ENCODE measurements around the gene TRPC4AP.

TRPC4AP gene

DNA sequence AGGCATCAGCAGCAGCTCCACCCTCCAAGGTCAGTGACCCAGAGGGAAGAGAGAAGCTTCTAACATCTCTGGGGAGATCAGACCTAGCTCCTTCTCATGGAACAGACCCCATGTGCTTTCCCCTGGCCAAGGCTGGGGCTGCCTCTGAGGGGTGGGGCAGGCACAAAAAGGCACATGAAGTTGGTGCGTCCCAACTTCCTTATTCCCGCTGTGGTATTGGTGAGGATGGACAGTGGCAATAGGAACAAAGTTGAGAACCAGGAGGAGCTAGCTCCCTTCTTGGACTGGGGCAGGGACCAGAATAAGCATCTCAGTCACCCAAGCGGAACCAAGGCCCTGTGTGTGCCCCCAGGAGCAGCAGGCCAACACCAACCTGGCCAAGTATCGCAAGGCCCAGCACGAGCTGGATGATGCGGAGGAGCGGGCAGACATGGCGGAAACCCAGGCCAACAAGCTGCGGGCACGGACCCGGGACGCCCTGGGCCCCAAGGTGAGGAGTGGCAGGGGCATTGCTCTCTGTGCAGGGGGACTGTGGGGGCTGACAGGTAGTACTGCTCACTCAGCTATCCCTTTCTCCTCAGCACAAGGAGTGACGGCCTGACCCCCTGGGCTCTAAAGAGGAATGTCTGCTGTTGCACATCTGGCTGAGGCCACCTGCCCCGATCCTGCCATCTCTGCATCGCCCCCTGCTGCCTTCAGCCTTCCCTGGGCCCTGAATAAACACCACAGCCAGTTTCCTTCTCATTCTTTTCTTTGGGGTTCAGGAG is 90.8 kb downstream of the TRPC4AP start:
- DNase-seq (ENCODE audit: low read depth), result no peak

DNA sequence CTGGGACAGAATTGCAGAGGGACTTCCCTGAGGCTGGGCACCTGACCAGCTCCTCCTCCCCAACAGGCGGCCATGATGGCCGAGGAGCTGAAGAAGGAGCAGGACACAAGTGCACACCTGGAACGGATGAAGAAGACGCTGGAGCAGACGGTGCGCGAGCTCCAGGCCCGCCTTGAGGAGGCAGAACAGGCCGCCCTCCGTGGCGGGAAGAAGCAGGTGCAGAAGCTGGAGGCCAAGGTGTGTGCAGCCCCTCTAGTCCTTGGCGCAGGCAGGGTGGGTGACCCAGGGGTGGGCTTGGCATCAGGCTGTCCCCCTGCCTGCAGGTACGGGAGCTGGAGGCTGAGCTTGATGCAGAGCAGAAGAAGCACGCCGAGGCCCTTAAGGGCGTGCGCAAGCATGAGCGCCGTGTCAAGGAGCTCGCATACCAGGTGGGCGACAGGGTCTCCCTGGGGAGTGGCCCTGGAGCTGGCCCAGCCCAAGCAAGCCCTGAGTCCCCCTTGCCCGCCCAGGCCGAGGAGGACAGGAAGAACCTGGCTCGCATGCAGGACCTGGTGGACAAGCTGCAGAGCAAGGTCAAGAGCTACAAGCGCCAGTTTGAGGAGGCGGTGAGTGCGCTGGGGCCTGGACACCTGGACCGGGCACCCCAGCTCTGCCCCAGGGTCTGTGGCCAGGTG is 91.5 kb downstream of the TRPC4AP start:
- no peak for DNase-seq (ENCODE audit: low read depth)

DNA sequence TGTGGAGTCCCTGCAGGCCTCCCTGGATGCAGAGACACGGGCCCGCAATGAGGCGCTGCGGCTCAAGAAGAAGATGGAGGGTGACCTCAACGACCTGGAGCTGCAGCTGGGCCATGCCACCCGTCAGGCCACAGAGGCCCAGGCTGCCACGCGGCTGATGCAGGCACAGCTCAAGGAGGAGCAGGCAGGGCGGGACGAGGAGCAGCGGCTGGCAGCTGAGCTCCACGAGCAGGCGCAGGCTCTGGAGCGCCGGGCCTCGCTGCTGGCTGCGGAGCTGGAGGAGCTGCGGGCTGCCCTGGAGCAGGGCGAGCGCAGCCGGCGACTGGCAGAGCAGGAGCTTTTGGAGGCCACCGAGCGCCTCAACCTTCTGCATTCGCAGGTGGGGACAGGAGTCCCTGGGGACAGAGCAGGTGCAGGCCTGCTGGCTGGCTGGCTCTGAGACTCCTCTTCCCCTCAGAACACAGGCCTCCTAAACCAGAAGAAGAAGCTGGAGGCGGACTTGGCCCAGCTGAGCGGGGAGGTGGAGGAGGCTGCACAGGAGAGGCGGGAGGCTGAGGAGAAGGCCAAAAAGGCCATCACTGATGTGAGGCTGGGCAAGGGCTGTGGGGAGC is 92.2 kb downstream of the TRPC4AP start:
- DNase-seq (ENCODE audit: low read depth), result no peak

GRCh38 chr20:34999782-35000181 is 92.8 kb downstream of the TRPC4AP start:
- no peak for DNase-seq (ENCODE audit: low read depth)

- no peak for DNase-seq (ENCODE audit: low read depth)
These were observed 93.6 kb downstream of the TRPC4AP start for GRCh38 chr20:34999021-34999451.

- no peak for DNase-seq (ENCODE audit: low read depth)
These were observed 94.2 kb downstream of the TRPC4AP start for GRCh38 chr20:34998331-34998950.

GRCh38 chr20:34997774-34998173 is 94.8 kb downstream of the TRPC4AP start:
- DNase-seq (ENCODE audit: low read depth), result no peak

DNA sequence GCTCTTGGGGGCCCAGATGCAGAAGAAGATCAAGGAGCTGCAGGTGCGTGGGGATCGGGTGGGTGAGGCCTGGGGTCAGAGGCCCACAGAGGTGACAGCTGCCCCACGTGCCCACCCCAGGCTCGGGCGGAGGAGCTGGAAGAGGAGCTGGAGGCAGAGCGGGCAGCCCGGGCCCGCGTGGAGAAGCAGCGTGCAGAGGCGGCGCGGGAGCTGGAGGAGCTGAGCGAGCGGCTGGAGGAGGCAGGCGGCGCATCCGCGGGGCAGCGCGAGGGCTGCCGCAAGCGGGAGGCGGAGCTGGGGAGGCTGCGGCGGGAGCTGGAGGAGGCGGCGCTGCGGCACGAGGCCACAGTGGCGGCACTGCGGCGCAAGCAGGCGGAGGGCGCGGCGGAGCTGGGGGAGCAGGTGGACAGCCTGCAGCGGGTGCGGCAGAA is 95.5 kb downstream of the TRPC4AP start:
- DNase-seq (ENCODE audit: low read depth), result no peak

- no peak for DNase-seq (ENCODE audit: low read depth)
These were observed 96.2 kb downstream of the TRPC4AP start for GRCh38 chr20:34996243-34997028.

GRCh38 chr20:34995696-34996095 is 96.9 kb downstream of the TRPC4AP start:
- DNase-seq (ENCODE audit: low read depth), result no peak

DNA sequence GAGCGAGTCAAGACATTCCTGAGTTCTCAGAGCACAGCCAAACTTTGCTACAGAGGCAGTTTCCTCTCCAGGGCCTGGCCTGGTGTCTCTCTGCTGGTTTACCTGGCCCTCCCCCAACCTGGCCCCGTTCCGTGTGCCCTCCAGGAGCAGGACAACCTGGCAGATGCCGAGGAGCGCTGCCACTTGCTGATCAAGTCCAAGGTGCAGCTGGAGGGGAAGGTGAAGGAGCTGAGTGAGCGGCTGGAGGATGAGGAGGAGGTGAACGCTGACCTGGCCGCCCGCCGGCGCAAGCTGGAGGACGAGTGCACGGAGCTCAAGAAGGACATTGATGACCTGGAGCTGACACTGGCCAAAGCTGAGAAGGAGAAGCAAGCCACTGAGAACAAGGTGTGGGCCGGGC is 97.4 kb downstream of the TRPC4AP start:
- DNase-seq (ENCODE audit: low read depth), result no peak

GRCh38 chr20:34994509-34995131 is 98.0 kb downstream of the TRPC4AP start:
- no peak for DNase-seq (ENCODE audit: low read depth)

DNA sequence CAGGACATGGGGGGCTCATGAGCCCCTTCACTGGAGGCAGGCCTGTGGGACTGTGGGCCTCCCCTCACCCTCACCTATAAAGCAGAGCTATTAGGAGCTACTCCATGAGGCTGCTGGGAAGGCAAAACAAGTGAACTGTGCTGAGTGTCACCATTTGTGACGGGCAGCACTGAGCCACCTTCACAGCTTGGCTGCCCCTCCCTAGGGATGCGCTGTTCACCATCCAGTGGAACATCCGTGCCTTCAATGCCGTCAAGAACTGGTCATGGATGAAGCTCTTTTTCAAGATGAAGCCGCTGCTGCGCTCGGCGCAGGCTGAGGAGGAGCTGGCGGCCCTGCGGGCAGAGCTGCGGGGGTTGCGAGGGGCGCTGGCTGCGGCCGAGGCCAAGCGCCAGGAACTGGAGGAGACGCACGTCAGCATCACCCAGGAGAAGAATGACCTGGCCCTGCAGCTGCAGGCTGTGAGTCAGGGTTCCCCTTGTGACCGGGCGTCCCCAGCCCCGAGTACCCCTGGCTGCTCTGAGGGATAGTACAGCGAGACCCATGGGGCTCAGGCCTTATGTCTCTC is 98.6 kb downstream of the TRPC4AP start:
- DNase-seq (ENCODE audit: low read depth), result no peak

- DNase-seq (ENCODE audit: low read depth), result no peak
These were observed 99.7 kb downstream of the TRPC4AP start for GRCh38 chr20:34992751-34993417.

- no peak for DNase-seq (ENCODE audit: low read depth)
These were observed 101.9 kb downstream of the TRPC4AP start for GRCh38 chr20:34990661-34991214.

- no peak for DNase-seq (ENCODE audit: low read depth)
These were observed 102.4 kb downstream of the TRPC4AP start for GRCh38 chr20:34990231-34990630.

DNA sequence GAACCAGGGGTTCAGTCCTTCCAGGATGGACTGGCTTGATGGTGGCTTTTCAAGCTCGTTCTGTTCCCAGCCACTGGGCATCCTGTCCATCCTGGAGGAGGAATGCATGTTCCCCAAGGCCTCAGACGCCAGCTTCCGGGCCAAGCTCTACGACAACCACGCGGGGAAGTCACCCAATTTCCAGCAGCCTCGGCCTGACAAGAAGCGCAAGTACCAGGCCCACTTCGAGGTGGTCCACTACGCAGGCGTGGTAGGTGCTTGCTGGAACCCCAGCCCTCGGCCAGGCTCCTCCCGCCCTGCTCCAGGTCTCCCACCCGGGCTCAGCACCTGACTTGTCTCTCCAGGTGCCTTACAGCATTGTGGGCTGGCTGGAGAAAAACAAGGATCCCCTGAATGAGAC is 102.9 kb downstream of the TRPC4AP start:
- DNase-seq (ENCODE audit: low read depth), result no peak

- DNase-seq (ENCODE audit: low read depth), result no peak
These were observed 103.5 kb downstream of the TRPC4AP start for GRCh38 chr20:34989118-34989517.

DNA sequence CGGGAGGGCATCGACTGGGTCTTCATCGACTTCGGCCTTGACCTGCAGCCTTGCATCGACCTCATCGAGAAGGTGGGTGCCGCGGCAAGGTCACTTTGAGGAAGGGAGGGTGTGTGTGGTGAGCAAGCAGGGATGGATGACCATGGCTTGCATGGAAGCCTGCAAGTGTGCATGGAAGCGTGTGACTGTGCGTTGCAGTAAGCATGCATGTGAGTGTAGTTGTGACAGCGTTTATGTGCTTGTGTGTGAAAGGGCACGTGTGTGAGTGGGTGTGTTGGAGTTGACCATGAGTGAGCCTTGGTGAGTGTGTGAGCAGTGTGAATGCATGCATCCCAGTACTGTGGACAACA is 104.4 kb downstream of the TRPC4AP start:
- DNase-seq (ENCODE audit: low read depth), result no peak

Data from stimulated activated CD8-positive, alpha-beta memory T cell treated with anti-CD3 and anti-CD28 coated beads, Interleukin-15, amount 100 ng/mL, for 24 hours (primary cell).